Body of pancreas (tissue), 4 donors: ENCODE data around the gene ELF5. TPM values are rescaled to one million over a fixed set of nuclear protein-coding genes. Genes with fewer than 3 reads are reported as not detected.

Experiments
- ATAC-seq: fragments of 150-250 bp; one replicate; pipeline ENCODE4 v1.9.1; 2016
- DNase-seq, 4 donors: peaks; one replicate each; pipeline ENCODE4 v3.0.0-alpha.2; 2019
- H3K27ac ChIP-seq, 4 donors: fragments of 200-600 bp; sonication (generic); 1 replicate in 3 of 4; 2 replicates in 1 of 4; pipeline versions ENCODE4 v1.5.1 to v1.6.1; 2016 to 2019; ENCODE audit warnings: mild to moderate bottlenecking in 1 of 4, mixed read lengths in 1 of 4, moderate library complexity in 1 of 4
- H3K27me3 ChIP-seq, 2 donors: fragments of 200-600 bp; sonication (generic); one replicate each; pipeline ENCODE4 v1.6.0; 2016; ENCODE audit warnings: mild to moderate bottlenecking in 1 of 2
- H3K36me3 ChIP-seq, 2 donors: fragments of 200-600 bp; sonication (generic); replicated peaks in 1 of 2; 2 replicates each; pipeline ENCODE4 v1.5.1; 2016; ENCODE audit warnings: low read depth in 2 of 2; ENCODE audit not compliant: insufficient read depth in 1 of 2
- H3K4me1 ChIP-seq: fragments of 200-600 bp; sonication (generic); one replicate; pipeline ENCODE4 v1.6.0; 2016
- H3K4me3 ChIP-seq, 2 donors: fragments of 200-600 bp; sonication (generic); 1 replicate in 1 of 2; 2 replicates in 1 of 2; pipeline ENCODE4 v1.5.1; 2016 to 2019
- H3K9me3 ChIP-seq, 3 donors: fragments of 200-600 bp; sonication (generic); 1 replicate in 2 of 3; 2 replicates in 1 of 3; pipeline ENCODE4 v1.5.1; 2016
- POLR2A ChIP-seq, 3 donors: fragments of 450-650 bp; IDR thresholded peaks; one replicate each; pipeline ENCODE4 v1.6.1; 2016; ENCODE audit warnings: antibody characterized with exemption in 3 of 3, mild to moderate bottlenecking in 2 of 3
- WGBS, 2 donors: methylation state at CpG; one replicate each; pipeline ENCODE4 v1.1.5; 2017; 5-methylcytosine and 5-hydroxymethylcytosine counted together
- intact Hi-C: fragments of 100-400 bp; cut with DNase I; formaldehyde crosslinking; loops from one replicate; pipeline ENCODE4 v1.15.1; 2023
- total RNA-seq, 2 donors: library from RNA; depleted of rRNA; stranded (reverse); fragments of >200 nt; gene quantifications; one replicate each; pipeline ENCODE4 v1.1.0, GENCODE V29; 2016
- TF ChIP-seq, protein P1 (sequence below), 7 experiments: fragments of 450-650 bp in 4 of 7; fragments of 200-600 bp in 3 of 7; sonication (generic) in 3 of 7; IDR thresholded peaks; one replicate each; pipeline ENCODE4 v1.5.1; 2016 to 2019; ENCODE audit warnings: antibody characterized with exemption in 7 of 7

Gene ELF5
- total RNA-seq, 2 donors from 2014 or later: not detected

GRCh38 chr11:34487430-34487829, 26.2 kb downstream of the ELF5 start:
- Histone ChIP-seq H3K27ac (no peak overlapping the region), H3K4me1 (no peaks in the 10 kb centered on the region), H3K36me3 (no peaks in the 10 kb centered on the region), H3K27me3 (no peaks in the 10 kb centered on the region), H3K4me3 (no peak overlapping the region), H3K9me3 (no peaks in the 10 kb centered on the region)
- WGBS, 2 donors: 80 to 86% methylated on average over 7 of the region's 7 CpGs
- ATAC-seq: no peak
- intact Hi-C loops: no loop called here
- no peak for DNase-seq
- TF ChIP-seq POLR2A (IDR thresholded peaks at IDR 0.05): no peak
- TF ChIP-seq, protein P1, sequence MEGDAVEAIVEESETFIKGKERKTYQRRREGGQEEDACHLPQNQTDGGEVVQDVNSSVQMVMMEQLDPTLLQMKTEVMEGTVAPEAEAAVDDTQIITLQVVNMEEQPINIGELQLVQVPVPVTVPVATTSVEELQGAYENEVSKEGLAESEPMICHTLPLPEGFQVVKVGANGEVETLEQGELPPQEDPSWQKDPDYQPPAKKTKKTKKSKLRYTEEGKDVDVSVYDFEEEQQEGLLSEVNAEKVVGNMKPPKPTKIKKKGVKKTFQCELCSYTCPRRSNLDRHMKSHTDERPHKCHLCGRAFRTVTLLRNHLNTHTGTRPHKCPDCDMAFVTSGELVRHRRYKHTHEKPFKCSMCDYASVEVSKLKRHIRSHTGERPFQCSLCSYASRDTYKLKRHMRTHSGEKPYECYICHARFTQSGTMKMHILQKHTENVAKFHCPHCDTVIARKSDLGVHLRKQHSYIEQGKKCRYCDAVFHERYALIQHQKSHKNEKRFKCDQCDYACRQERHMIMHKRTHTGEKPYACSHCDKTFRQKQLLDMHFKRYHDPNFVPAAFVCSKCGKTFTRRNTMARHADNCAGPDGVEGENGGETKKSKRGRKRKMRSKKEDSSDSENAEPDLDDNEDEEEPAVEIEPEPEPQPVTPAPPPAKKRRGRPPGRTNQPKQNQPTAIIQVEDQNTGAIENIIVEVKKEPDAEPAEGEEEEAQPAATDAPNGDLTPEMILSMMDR (IDR thresholded peaks at IDR 0.05): no peak

GRCh38 chr11:34483106-34483874, 30.3 kb downstream of the ELF5 start:
- WGBS, 2 donors: 75 to 78% methylated on average over 9 of the region's 9 CpGs
- Histone ChIP-seq H3K4me3 (no peak overlapping the region), H3K27me3 (no peaks in the 10 kb centered on the region), H3K9me3 (no peaks in the 10 kb centered on the region), H3K4me1 (no peaks in the 10 kb centered on the region), H3K36me3 (no peaks in the 10 kb centered on the region), H3K27ac (no peak overlapping the region)
- ATAC-seq (no peak), DNase-seq (no peak)
- TF ChIP-seq, protein P1 (IDR thresholded peaks at IDR 0.05): no peak
- no peak for TF ChIP-seq POLR2A (IDR thresholded peaks at IDR 0.05)
- intact Hi-C loops: no loop called here

DNA sequence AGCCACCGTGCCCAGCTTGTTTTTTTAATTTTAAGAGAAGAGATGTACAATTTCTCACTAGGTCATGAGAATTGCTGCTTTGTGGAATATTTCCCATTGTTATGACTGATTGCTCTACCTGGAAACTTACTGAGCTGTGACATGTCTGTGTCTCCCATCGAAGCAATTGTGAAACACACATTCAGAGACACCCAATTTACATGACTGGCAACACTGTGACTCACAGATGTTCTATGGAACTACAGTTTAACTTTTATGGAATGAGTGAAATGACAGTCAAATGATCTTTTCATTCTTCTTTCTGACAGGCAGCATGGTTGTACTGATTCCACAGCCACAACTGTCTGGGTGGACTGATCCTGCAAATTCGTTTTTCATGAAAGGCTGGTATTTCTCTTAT, 32.3 kb downstream of the ELF5 start:
- H3K27ac ChIP-seq: no peak overlapping the region
- no peaks in the 10 kb centered on the region for H3K4me1 ChIP-seq
- H3K36me3 ChIP-seq: no peaks in the 10 kb centered on the region
- intact Hi-C loops: no loop called here
- H3K27me3 ChIP-seq: no peaks in the 10 kb centered on the region
- TF ChIP-seq, protein P1 (IDR thresholded peaks at IDR 0.05): no peak
- no peak for TF ChIP-seq POLR2A (IDR thresholded peaks at IDR 0.05)
- no peaks in the 10 kb centered on the region for H3K9me3 ChIP-seq
- 66 to 77% methylated on average over 3 of the region's 3 CpGs for WGBS, 2 donors
- no peak for ATAC-seq
- no peak overlapping the region for H3K4me3 ChIP-seq
- no peak for DNase-seq

GRCh38 chr11:34480314-34480713, 33.3 kb downstream of the ELF5 start:
- Histone ChIP-seq H3K36me3 (no peaks in the 10 kb centered on the region), H3K4me1 (no peaks in the 10 kb centered on the region), H3K9me3 (no peaks in the 10 kb centered on the region), H3K27ac (no peak overlapping the region), H3K27me3 (no peaks in the 10 kb centered on the region), H3K4me3 (no peak overlapping the region)
- intact Hi-C loops: no loop called here
- WGBS, 2 donors: 18 to 21% methylated on average over 3 of the region's 3 CpGs
- TF ChIP-seq, protein P1 (IDR thresholded peaks at IDR 0.05): no peak
- no peak for TF ChIP-seq POLR2A (IDR thresholded peaks at IDR 0.05)
- DNase-seq (no peak), ATAC-seq (no peak)
